Tibial nerve (tissue), 4 donors: ENCODE measurements around the gene DYNC1I1.

Experiments
- CTCF ChIP-seq, 5 experiments: fragments of 200-600 bp in 3 of 5; fragments of 450-650 bp in 2 of 5; sonication (generic) in 3 of 5; IDR thresholded peaks; one replicate each; pipeline ENCODE4 v1.5.1; 2016 to 2019; ENCODE audit warnings: antibody characterized with exemption in 5 of 5, mild to moderate bottlenecking in 3 of 5, moderate library complexity in 2 of 5
- EP300 ChIP-seq, 2 donors: sonication (generic); formaldehyde crosslinking; IDR thresholded peaks; one replicate each; pipeline ENCODE4 v1.6.1; 2017; ENCODE audit warnings: antibody characterized with exemption in 2 of 2, mild to moderate bottlenecking in 1 of 2
- POLR2A ChIP-seq, 2 donors: fragments of 450-650 bp; IDR thresholded peaks; one replicate each; pipeline ENCODE4 v1.6.1; 2017; ENCODE audit warnings: antibody characterized with exemption in 2 of 2, mild to moderate bottlenecking in 2 of 2, moderate library complexity in 2 of 2

DNA sequence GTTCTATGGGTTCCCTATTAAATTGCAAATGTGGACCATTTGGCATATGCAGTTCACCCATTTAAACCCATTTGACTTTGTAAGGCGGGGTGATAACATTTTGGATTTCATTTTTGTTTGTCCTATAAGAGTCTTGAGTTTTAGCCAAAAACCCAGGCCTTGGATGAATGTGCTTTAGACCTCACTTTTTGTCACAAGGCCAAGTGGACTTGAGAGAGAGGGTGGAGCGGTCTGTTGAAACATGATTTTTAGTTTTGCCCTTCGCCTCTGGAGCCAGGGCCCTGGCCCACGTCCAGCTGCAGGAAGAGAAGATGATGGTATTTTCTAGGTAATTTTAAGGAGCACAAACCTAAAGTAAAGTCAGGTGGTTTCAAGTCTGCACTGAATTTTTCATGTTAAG lies 289.5 kb downstream of the DYNC1I1 start:
- TF ChIP-seq CTCF (IDR thresholded peaks at IDR 0.05) (no peak), POLR2A (IDR thresholded peaks at IDR 0.05) (no peak), EP300 (IDR thresholded peaks at IDR 0.05) (no peak)
